Thyroid gland (tissue), 4 donors: Measurements from ENCODE around the gene SYNE3.

Experiments
- CTCF ChIP-seq, 6 experiments: fragments of 200-600 bp in 3 of 6; fragments of 450-650 bp in 3 of 6; sonication (generic) in 3 of 6; IDR thresholded peaks; one replicate each; pipeline ENCODE4 v1.5.1; 2016 to 2019; ENCODE audit warnings: antibody characterized with exemption in 6 of 6, mild to moderate bottlenecking in 2 of 6, inconsistent platforms in 1 of 6, moderate library complexity in 1 of 6
- POLR2A ChIP-seq, 2 donors: fragments of 450-650 bp; IDR thresholded peaks; one replicate each; pipeline ENCODE4 v1.6.1; 2017; ENCODE audit warnings: antibody characterized with exemption in 2 of 2, mild to moderate bottlenecking in 2 of 2, moderate library complexity in 1 of 2

GRCh38 chr14:95478818-95479217 is 37.6 kb downstream of the SYNE3 start:
- TF ChIP-seq CTCF (IDR thresholded peaks at IDR 0.05) (no peak), POLR2A (IDR thresholded peaks at IDR 0.05) (no peak)
